ENCODE results near the gene FMNL2.

The FMNL2 gene

DNA sequence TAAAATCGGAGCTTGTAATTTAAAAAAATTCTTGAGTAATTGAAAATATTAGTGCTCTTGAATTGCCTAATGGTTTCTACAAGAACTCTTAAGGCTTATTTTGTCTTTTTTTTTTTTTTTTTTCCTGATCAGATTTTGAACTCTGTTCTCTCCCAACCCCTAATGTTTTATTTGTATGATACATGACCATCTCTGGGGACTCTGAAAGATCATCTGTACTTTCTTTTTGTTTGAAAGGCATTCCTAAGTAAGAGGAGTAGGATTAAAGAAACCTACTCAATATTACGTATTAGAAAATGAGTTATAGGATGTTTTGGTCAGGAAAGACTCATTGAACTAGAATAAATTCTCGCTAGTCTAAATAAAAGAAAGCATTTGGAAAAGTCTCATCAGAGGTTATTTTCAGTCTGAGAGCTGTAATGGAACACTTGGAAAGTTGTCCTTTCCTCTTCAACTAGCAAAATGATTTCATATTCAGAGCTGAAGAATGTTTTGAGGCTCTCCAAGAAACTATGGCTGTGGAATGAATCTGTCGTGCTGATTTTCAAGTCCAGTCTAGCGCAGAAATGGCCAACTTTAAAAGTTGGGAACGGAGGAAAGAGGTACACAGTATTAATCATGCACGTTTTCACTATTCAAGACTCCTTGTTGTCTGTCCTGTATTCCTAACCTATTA lies 199.6 kb downstream of the FMNL2 start:
- DNase-seq: no peak

DNA sequence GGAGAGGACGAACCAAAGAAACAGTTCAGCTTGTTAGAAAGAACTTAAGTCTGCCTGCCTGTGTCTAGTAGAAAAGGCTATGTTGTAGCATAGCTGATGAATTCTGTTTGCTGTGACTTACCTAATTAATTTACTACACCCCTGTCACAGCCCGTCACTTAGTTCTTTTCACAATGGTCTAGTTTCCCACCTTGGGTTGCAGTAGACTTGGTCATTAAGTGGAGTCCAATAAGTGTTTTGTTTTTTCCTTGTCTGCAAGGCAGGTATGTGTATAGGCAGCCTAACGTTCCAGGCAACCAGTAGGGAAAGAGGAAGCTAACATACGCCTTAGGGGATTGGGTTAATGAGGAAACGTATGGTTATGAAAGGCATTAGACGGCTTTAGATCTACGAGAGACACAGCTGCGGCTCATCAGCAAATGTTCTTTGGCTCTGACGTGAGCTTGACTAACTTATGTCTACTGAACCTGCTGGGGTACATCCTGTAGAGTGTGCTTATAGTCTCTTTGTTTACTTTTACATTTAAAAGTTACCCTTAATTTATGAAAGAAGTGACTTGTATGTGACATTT lies 202.2 kb downstream of the FMNL2 start:
- no peak for DNase-seq

DNA sequence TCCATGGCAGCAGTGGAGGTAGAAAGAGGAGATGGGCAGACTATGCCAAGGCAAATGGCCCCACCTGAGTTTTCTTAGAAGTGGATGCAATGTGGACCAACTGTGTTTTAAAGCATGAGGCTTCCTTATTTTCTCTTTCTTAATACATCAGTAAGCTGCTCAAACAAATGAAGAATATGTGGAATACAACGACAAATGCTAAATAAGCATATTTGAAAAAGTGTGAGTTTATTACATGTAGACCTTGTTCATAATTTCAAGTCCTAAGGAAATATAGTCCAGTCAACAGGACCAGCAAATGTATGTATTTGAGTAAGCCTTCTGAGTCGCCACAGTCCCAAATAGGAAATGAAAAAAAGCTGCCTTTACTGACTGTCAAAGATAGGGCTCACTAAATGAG lies 204.4 kb downstream of the FMNL2 start:
- no peak for DNase-seq

DNA sequence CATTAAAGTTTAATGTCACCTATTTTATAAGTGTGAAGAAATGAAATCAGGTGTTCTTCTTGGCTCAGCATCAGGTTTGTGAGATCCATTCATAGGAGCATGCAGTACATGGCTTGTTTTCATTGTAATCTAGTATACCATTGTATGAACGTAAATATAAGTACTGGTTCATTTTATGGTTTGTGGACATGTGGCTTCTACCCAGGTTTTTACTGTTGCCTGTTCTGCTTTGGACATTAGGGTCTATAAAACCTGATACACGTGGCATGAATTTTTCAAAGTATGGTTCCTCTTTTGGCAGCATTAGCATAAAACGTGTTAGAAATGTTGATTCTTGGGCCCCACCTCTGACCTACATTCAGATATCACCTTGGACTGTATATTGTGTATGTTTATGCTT lies 206.7 kb downstream of the FMNL2 start:
- DNase-seq: no peak

DNA sequence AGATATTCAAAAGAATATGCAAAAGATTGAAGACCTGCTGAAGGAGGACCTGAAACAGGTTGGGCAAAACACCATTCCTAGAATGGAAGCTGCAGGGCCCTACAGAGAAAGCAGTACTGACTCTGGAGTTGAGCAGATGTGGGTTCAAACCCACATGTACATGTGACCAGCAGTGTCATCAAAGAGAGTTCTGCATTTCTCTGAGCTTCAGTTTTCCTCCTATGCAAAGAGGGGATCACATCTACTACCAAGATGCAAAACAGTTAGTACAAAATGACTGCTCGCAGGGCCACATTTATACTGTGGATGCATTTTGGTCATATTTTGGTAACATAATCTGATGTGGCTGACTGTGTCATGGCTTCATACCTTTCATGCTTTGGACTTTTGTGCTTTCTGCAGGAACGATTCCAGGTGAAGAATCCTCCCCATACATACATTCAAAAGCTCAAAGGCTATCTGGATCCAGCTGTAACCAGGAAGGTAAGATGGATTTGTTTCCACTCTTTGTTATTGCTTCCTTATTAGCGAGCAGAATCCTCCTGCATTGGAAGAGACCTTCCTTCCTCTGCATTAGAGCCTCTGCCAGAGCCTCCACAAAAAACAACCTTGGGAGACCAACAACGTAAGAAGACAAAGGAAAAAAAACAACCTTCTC lies 207.5 kb downstream of the FMNL2 start:
- DNase-seq: no peak

DNA sequence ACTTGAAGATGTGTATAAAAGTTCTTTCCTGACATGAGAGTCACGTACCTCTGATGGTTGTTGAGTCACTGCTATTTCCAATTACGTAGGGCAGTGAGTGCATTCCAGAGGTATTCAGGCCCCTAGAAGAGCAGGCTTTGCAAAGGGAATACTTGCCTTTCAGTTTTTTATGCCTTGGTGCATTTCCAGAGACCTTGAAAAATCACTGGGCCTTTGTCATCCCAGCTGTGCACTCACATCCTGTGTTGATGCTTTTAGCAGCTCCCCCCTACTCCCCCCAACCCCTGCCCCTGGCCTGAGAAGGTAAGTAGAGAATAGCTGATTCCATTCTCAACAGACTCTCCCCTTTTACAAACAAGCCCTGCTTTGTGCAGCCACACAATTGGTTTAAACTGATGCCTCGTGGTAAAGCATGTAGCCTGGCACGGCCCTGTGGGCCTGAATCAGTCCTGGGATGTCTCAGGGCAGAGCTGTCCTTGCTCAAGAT lies 208.1 kb downstream of the FMNL2 start:
- no peak for DNase-seq

DNA sequence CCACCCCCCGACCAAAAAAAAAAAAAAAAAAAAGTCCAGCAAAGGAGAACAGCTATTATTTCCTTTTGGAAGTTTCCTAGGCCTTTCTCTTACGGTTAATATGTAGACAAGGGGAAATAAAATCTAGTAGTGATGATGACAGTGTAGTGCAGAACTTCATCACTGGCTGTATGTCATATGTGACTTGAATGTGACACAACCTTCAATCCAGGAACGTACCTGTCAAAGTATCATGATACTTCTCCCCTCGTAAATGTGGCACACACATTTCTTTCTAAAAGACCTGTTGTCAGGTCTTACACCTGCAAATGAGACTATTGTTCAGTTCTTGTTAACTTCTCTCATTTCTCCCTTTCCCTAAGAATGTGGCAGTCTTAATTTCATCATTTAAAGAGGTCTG lies 208.7 kb downstream of the FMNL2 start:
- DNase-seq: no peak

DNA sequence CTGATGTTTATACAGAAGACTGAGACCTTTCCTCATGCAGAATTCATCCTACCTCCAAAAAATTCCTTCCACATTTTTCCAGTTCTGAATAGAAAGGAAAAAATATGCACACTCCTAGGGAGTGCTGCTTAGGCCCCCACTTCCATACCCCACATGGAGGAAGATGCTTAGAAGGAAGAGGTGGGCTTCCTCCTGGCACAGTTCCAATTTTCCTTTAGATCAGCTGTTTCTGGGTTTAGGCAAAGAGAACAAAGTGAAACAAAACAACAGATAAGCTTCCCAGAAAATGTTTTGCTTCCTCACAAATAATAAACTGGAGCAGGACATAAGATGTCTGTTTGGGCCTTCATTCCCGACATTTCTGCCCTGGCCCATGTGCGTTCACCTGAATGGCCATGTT lies 209.7 kb downstream of the FMNL2 start:
- no peak for DNase-seq

DNA sequence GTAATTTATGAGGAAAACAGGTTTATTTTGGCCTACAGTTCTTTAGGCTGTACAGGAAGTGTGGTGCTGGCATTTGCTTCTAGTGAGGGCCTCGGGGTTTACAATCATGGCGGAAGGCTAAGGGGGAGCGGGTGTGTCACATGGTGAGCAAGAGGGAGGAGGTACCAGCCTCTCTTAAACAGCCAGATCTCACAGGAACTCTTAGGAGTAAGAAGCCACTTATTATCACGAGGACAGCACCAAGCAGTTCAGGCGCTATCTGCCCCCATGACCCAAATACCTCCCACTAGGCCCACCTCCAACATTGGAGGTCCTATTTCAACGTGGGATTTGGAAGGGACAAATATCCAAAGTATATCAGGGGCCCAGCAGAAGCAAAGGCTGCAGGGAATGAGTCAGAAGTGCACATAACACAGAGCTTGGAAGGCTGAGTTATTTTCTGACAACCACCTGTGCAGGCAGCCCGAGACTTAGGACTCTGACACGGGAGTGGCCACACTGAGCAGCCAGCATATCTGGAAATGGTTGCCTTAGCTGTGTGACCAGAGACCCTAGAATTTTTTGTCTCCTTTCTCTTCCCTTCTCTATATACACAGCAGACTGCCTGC lies 211.4 kb downstream of the FMNL2 start:
- no peak for DNase-seq

DNA sequence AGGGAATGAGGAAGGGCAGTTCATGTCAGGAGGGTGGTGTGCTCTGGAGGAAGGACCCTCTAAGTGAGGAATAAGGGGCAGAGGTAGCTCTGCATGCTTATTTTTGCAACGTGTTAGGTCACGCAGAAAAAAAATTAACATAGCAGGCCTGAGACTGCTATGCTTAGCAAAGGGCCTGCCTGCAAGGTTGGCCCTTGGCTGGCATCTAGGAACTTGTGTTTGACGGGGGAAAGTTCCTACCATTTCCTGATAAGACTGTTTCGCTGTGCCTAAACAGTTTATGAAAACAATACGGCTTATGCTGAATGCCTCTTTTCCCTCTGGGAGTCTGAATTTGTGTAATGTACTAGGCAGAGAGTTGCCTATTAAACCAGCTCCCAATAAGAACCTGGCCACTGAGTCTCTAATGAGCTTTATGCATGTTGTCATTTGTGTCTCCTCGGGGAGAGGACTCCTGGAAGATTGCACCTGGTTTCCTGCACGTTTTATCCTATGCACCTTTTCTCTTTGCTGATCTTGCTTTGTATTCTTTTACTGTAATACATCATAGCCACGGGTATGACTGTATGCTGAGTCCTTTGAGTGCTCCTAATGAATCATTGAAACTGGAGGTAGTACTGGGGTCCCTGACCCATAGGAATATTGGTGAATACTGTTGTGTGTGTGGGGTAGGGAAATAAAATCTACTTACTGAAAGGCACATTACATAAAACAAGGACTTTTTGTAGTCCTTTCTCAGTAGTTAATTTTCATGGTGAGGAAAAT lies 213.3 kb downstream of the FMNL2 start:
- DNase-seq: no peak

DNA sequence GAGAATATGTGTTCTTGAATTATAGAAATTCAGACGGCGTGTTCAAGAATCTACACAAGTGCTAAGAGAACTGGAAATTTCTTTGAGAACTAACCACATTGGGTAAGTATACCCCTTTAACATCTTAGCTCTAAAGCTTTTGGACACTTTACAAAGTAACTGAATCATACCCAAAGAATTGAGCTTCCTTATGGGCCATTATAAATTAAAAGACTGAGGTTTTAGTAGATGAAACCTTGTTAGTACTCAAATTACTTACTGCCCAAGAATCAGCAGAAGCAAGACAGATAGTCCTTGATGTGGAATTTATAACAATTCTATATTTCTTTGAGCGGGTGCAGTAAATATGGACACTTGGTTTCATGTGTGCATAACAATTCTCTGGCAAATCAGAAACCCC lies 214.0 kb downstream of the FMNL2 start:
- DNase-seq: no peak

DNA sequence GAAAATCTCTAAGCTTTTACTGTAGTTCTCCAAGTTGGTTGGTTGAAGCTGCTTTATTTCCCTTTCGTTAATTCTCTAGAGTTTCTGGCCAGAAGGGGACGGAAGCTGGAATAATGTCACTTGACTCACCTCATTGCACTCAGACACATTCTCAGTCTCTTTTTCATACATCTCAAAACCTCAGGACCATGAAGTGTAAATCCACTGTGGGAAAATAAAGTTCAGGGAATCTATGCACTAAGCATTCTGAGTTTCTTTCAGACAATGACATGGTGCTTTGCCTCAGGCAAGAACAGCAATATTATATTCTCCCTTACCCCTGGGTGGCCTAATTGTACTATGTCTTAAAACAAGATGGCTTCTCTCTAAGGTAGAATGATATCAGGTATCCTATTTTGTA lies 214.4 kb downstream of the FMNL2 start:
- no peak for DNase-seq

DNA sequence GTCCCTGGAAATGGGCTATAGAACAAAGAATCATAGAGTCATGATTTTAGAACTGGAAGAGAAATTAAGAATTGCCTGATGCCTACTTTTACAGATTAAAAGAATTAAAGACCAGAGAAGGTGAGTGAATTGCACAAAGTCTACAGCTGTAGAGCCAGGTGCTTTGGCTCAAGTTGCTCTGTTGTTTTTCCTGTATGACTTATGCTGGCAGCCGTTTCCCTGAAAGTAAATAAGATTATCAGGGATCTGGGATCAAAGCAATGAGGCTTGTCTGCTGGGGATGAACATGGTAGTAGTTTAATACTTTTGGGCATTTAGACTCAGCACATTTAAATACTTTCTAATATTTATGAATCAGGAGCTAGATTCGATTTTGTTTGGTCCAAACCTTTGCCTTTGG lies 215.4 kb downstream of the FMNL2 start:
- no peak for DNase-seq

DNA sequence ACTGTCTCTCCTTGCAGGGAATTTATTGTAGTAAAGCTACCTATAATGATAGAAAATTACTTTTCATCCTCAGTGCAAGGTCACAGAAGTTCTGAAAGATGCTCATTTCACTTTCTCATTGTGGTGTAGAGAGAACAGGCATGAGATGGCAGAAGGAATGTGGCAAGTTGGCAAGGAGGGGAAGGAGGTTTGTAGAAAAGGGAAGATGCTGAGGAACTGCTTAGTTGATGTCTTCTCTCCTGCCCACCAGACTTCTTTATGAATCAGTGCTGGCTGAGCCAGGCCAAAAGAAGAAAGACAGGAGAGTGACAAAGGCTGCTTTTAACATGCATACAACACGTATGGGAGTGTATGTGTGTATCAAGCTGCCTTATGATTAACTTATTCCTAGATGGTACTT lies 217.9 kb downstream of the FMNL2 start:
- DNase-seq: no peak

DNA sequence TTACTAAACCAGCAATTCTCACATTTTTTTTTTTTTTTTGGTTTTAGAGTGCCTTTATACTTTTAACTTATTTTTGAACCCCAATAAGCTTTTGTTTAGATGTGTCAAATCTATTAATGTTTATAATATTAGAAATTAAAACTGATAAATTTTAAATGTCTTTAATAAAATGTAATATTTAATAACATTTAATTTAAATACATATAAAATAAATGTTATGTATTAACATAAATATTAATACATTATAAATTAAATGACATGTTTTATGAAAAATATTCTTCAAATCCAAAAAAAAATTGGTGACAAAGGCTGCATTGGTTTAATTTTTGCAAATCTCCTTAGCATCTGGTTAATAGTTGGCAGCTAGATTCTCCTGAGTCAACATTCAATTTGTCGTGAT lies 218.5 kb downstream of the FMNL2 start:
- DNase-seq: no peak

DNA sequence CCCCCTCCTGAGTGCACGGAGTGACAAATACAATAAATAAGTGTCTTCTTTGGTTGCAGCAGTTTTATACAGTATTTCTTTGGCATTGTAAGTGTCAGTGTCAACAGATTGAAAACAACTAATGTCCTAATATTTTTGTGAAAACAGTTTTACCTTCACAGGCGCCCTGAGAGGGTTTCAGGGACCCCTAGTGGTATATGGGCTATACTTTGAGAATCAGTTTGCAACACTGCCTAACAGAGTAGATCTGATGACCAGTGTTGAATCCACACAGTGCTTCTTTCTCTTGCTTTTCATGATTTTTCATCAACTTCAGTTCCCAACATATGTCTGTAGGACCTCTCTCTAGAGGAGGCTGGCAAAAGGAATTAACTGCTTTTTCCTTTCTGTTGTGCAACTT lies 220.1 kb downstream of the FMNL2 start:
- no peak for DNase-seq

DNA sequence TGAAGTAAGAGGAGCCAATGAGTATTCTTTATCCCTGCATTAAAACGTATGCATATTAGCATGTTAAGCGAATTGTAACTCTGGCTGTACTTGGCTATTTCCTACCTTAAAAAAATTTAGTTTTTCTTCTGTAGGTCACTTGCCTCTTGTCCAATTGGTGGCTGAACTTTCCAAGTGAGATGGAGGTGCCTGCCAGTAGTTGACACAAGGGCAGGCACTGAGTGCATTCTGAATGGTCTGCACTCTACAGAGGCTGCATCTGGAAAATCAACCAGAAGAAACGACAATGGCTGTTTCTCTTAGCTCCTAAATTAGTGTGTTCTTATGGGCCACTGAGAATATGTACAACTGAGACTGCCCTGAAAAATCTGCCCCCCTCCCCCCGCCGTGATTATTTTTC lies 221.5 kb downstream of the FMNL2 start:
- DNase-seq: no peak

DNA sequence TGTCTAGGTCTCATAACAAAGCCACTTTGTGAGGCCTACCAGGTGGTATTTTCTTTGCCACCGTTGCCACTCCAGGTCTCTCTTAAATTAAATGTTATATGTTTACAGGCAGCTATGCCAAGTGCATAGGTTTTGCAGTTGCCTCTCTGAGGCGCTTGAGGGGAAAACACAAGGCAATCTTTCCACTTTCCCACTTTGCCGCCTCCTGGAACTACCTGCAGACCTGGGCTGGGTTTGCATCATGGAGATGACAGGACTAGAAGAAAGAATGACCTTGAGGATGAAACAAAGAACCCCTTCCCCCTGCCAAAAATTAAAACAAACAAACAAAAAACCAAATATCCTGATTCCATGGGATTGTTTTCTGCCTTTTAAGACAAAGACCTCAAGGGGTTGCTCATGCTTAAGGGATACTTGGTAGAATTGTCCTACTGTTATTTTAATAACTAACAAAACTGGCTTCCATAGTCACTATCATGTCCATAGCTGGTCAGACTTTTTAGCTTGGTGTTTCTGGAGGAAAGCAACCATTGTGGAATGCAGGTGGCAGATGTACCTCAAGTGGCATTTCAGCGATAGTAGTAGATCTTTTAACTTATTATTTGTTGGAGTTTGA lies 222.4 kb downstream of the FMNL2 start:
- no peak for DNase-seq

DNA sequence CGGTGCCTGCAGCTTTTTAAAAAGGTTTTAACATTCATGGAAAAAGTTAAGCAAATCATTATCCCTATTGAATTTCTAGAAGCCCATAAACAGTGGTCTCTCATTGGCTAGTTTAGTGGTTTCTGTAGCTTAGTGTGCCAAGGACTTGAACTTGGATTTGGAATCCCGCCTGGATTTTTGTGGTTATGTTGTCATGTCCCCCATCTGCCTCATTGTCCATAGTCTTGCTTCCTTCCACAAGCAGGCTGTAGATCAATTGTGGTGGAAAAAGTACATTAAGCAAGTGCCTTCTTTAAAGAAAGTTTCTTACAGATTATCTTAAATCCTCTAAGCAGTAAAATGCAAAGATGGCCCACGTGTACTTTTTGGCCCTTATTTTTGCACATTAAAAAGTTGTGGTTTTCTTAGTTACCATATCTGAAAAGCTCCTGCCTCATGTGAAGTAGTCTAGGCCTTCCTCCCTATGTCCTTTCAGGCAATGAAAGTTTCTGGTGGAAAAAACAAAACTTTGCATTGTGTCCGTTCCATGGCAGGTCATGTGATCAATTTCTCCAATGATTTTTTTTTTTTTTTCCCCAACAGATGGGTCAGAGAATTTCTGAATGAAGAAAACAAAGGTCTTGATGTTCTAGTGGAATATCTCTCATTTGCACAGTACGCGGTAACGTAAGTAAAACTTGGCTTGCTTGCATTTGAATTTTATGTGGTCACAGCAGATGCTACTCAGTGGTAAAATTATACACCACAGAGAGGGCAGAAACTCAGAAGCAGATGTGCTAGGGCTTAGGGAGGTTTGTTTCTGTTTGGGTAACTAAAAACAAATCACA lies 223.4 kb downstream of the FMNL2 start:
- DNase-seq: no peak

DNA sequence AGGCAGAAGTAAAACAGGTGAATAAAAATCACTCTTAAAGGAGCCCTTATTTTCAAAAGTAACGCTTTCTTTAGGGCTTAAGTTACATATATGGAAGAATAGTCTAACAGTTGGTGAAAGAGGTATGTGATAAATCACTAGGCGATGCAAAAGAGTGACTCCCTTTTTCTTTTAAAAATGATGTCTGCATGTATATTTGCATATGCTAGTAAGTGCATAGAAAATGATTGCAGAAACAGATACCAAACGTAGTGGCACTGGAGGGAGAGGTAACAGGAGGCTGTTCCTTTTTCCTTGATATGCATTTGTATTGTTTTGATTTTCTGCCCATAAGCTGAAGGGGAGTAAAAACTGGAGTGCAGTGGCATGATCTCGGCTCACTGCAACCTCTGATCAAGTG lies 224.0 kb downstream of the FMNL2 start:
- no peak for DNase-seq

DNA sequence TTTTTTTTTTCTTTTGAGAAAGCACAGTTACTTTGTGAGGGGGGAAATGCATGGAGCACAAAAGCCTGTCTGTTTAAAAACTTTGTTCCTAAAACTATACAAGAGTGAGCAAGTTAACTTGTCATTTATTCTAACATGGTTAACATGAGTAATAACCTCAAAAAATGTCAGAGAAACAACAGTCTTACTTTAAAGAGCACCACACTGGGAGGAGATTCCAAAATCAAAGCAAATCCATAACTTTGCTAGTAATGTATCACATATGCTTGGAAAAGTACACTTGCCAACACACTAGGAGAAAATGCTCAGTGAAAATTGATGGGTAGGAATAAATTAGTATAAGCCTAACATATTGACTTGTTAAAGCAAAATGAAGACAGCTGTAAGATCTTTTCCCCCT lies 225.2 kb downstream of the FMNL2 start:
- no peak for DNase-seq

Data from stimulated activated CD4-positive, alpha-beta T cell treated with anti-CD3 and anti-CD28 coated beads, Interleukin-2, amount 100 ng/mL, for 48 hours (primary cell).